Measurements from ENCODE around the gene SSBP3.
A peak's percentile ranks its signal among the peaks of the same experiment; 100 is the strongest.
"Not testable (repeated sequence)": the region's sequence is repeated elsewhere in the genome, so short reads cannot be mapped to it uniquely, and the experiment has no call there.

The SSBP3 gene

DNA sequence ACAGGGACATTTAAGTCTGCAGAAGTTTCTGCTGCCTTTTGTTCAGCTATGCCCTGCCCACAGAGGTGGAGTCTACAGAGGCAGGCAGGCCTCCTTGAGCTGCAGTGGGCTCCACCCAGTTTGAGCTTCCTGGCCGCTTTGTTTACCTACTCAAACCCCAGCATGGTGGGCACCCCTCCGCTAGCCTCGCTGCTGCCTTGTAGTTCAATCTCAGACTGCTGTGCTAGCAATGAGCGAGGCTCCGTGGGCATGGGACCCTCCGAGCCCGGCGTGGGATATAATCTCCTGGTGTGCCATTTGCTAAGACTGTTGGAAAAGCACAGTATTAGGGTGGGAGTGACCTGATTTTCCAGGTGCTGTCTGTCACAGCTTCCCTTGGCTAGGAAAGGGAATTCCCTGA lies 42.6 kb upstream of the SSBP3 start:
- not testable (repeated sequence) for H3K4me2 ChIP-seq (ENCODE audit: low read length, poor library complexity, severe bottlenecking); H2AK5ac ChIP-seq (ENCODE audit: low read length, severe bottlenecking); H2BK12ac ChIP-seq (ENCODE audit: low read length in 2 of 2); H2BK15ac ChIP-seq (ENCODE audit: low read depth, poor library complexity, severe bottlenecking); H3K27ac ChIP-seq (ENCODE audit: low read length, poor library complexity, severe bottlenecking); H3K27me3 ChIP-seq (ENCODE audit: control insufficient read depth in 1 of 2, insufficient read depth in 1 of 2, low read length in 2 of 2); H2AFZ ChIP-seq (ENCODE audit: low read depth, low read length); H3K9me3 ChIP-seq (ENCODE audit: control insufficient read depth, low read length); H3K4me1 ChIP-seq (ENCODE audit: control insufficient read depth, insufficient read depth, low read depth, low read length); H3K4ac ChIP-seq (ENCODE audit: low read depth in 1 of 2, low read length in 2 of 2); H3K36me3 ChIP-seq (ENCODE audit: control insufficient read depth in 1 of 2, insufficient read depth in 2 of 2, low read depth in 1 of 2, low read length in 2 of 2); H3K4me3 ChIP-seq (ENCODE audit: insufficient read depth in 1 of 2, low read depth in 1 of 2, low read length in 2 of 2); H2BK5ac ChIP-seq (ENCODE audit: low read depth, low read length, poor library complexity, severe bottlenecking); H3K14ac ChIP-seq (ENCODE audit: low read length in 2 of 2); H3K23ac ChIP-seq (ENCODE audit: low read length in 2 of 2); H4K91ac ChIP-seq (ENCODE audit: low read length); H3K18ac ChIP-seq (ENCODE audit: low read depth in 1 of 2, low read length in 2 of 2); H3K9ac ChIP-seq (ENCODE audit: low read length); DNase-seq; H4K8ac ChIP-seq (ENCODE audit: low read length); H2BK120ac ChIP-seq (ENCODE audit: low read depth, low read length); H3K79me1 ChIP-seq (replicated peaks; ENCODE audit: low read length, poor library complexity, severe bottlenecking)
- WGBS, result 93% methylated on average over 8 of the region's 8 CpGs

GRCh38 chr1:54447081-54447480 lies 40.9 kb upstream of the SSBP3 start:
- H3K27me3 ChIP-seq (ENCODE audit: control insufficient read depth in 1 of 2, insufficient read depth in 1 of 2, low read length in 2 of 2); H4K8ac ChIP-seq (ENCODE audit: low read length); H3K18ac ChIP-seq (ENCODE audit: low read depth in 1 of 2, low read length in 2 of 2); H3K23ac ChIP-seq (ENCODE audit: low read length in 2 of 2); H2BK12ac ChIP-seq (ENCODE audit: low read length in 2 of 2); H2AFZ ChIP-seq (ENCODE audit: low read depth, low read length); H3K4me2 ChIP-seq (ENCODE audit: low read length, poor library complexity, severe bottlenecking); H3K27ac ChIP-seq (ENCODE audit: low read length, poor library complexity, severe bottlenecking); H3K9me3 ChIP-seq (ENCODE audit: control insufficient read depth, low read length); H2AK5ac ChIP-seq (ENCODE audit: low read length, severe bottlenecking); H3K14ac ChIP-seq (ENCODE audit: low read length in 2 of 2); H4K91ac ChIP-seq (ENCODE audit: low read length); DNase-seq; H3K4me3 ChIP-seq (ENCODE audit: insufficient read depth in 1 of 2, low read depth in 1 of 2, low read length in 2 of 2); H3K9ac ChIP-seq (ENCODE audit: low read length); H3K79me1 ChIP-seq (replicated peaks; ENCODE audit: low read length, poor library complexity, severe bottlenecking); H2BK15ac ChIP-seq (ENCODE audit: low read depth, poor library complexity, severe bottlenecking); H2BK5ac ChIP-seq (ENCODE audit: low read depth, low read length, poor library complexity, severe bottlenecking); H3K4me1 ChIP-seq (ENCODE audit: control insufficient read depth, insufficient read depth, low read depth, low read length); H3K4ac ChIP-seq (ENCODE audit: low read depth in 1 of 2, low read length in 2 of 2); H2BK120ac ChIP-seq (ENCODE audit: low read depth, low read length); H3K36me3 ChIP-seq (ENCODE audit: control insufficient read depth in 1 of 2, insufficient read depth in 2 of 2, low read depth in 1 of 2, low read length in 2 of 2): not testable (repeated sequence)
- WGBS, result no CpG with 5 or more reads among the region's 2 CpGs

DNA sequence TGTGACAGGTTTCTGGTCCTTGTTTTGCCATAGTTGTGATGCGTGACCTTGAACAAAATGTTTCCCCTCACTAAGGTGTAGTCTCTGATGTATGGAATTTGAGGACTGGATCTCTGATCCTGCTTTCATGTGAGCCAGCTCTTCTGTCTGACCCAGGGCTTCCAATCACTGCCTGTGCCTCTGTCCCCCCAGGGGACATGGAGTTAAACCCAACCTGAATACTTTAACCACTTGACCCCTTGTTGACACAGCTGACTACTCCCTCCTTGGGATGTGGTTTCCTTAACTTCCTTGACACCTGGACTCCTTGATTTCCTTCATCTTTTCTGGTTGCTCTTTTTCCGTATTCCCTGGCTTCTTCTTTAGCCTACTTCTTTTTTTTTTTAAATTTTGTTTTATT lies 36.0 kb upstream of the SSBP3 start:
- 100% methylated on average over 1 of the region's 2 CpGs for WGBS
- H2AFZ ChIP-seq (ENCODE audit: low read depth, low read length), result no peak overlapping the region

DNA sequence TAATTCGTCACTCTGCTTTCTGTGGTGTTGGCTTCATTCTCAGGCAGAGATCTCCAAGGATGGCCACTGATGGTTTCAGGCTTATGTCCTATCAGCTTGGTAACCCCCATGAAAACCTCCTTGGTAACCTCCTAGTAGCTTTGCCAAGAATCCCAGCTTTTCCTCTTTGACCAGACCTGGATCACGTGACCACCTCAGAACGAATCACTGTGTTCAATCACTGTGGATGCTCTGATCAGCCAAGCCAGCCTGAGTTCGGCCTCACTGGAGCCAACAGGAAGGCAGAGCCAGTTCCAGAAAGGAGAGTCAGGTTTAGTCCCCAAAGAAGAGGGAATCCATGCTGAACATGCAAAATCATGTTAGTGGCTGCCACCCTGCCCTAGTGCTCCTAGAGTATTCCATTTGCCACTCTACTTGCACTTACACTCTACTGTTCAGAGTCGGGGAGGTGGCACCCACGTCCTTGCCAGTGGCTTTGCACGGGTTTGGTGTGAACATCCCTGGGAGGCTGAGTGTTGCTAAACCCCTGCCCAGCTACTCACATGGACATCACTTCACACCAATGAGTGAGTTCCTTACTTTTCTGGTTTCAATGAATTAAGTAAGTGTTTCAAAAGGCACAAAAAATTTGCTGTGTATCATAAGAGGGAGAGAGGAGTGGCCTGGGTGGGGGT lies 33.5 kb upstream of the SSBP3 start:
- 81% methylated on average over 7 of the region's 7 CpGs for WGBS
- no peak overlapping the region for H3K4me2 ChIP-seq (ENCODE audit: low read length, poor library complexity, severe bottlenecking)
- no peaks in the 10 kb centered on the region for H3K9me3 ChIP-seq (ENCODE audit: control insufficient read depth, low read length)
- H3K4me1 ChIP-seq (ENCODE audit: control insufficient read depth, insufficient read depth, low read depth, low read length), result no peaks in the 10 kb centered on the region
- H4K8ac ChIP-seq (ENCODE audit: low read length), result no peak overlapping the region
- no peak overlapping the region for H2BK120ac ChIP-seq (ENCODE audit: low read depth, low read length)
- H3K9ac ChIP-seq (ENCODE audit: low read length), result no peak overlapping the region
- H3K4me3 ChIP-seq (ENCODE audit: insufficient read depth in 1 of 2, low read depth in 1 of 2, low read length in 2 of 2), result no peak overlapping the region
- no peak overlapping the region for H2BK5ac ChIP-seq (ENCODE audit: low read depth, low read length, poor library complexity, severe bottlenecking)
- no peaks in the 10 kb centered on the region for H3K79me1 ChIP-seq (replicated peaks; ENCODE audit: low read length, poor library complexity, severe bottlenecking)
- H3K18ac ChIP-seq (ENCODE audit: low read depth in 1 of 2, low read length in 2 of 2), result no peak overlapping the region
- H3K27me3 ChIP-seq (ENCODE audit: control insufficient read depth in 1 of 2, insufficient read depth in 1 of 2, low read length in 2 of 2), result no peaks in the 10 kb centered on the region
- H4K91ac ChIP-seq (ENCODE audit: low read length), result no peak overlapping the region
- H2BK12ac ChIP-seq (ENCODE audit: low read length in 2 of 2), result no peak overlapping the region
- H2AFZ ChIP-seq (ENCODE audit: low read depth, low read length), result no peak overlapping the region
- DNase-seq, result no peak
- H3K14ac ChIP-seq (ENCODE audit: low read length in 2 of 2), result no peak overlapping the region
- H3K36me3 ChIP-seq (ENCODE audit: control insufficient read depth in 1 of 2, insufficient read depth in 2 of 2, low read depth in 1 of 2, low read length in 2 of 2), result no peaks in the 10 kb centered on the region
- no peak overlapping the region for H3K27ac ChIP-seq (ENCODE audit: low read length, poor library complexity, severe bottlenecking)
- no peak overlapping the region for H2AK5ac ChIP-seq (ENCODE audit: low read length, severe bottlenecking)
- H2BK15ac ChIP-seq (ENCODE audit: low read depth, poor library complexity, severe bottlenecking), result no peak overlapping the region
- H3K4ac ChIP-seq (ENCODE audit: low read depth in 1 of 2, low read length in 2 of 2), result no peak overlapping the region
- no peak overlapping the region for H3K23ac ChIP-seq (ENCODE audit: low read length in 2 of 2)

More for the DNA sequence above, 36.0 kb upstream of the SSBP3 start:
- Histone ChIP-seq H2AK5ac (ENCODE audit: low read length, severe bottlenecking) (no peak overlapping the region), H3K18ac (ENCODE audit: low read depth in 1 of 2, low read length in 2 of 2) (peak overlapping the region in 1 of 2 experiments; percentile 34), H2BK12ac (ENCODE audit: low read length in 2 of 2) (no peak overlapping the region), H3K36me3 (ENCODE audit: control insufficient read depth in 1 of 2, insufficient read depth in 2 of 2, low read depth in 1 of 2, low read length in 2 of 2) (no peaks in the 10 kb centered on the region), H3K14ac (ENCODE audit: low read length in 2 of 2) (no peak overlapping the region), H3K4me2 (ENCODE audit: low read length, poor library complexity, severe bottlenecking) (no peak overlapping the region), H3K9me3 (ENCODE audit: control insufficient read depth, low read length) (no peaks in the 10 kb centered on the region), H3K79me1 (replicated peaks; ENCODE audit: low read length, poor library complexity, severe bottlenecking) (no peaks in the 10 kb centered on the region), H3K9ac (ENCODE audit: low read length) (no peak overlapping the region), H2BK5ac (ENCODE audit: low read depth, low read length, poor library complexity, severe bottlenecking) (no peak overlapping the region), H4K8ac (ENCODE audit: low read length) (no peak overlapping the region), H3K4me3 (ENCODE audit: insufficient read depth in 1 of 2, low read depth in 1 of 2, low read length in 2 of 2) (no peak overlapping the region), H4K91ac (ENCODE audit: low read length) (no peak overlapping the region), H3K4me1 (ENCODE audit: control insufficient read depth, insufficient read depth, low read depth, low read length) (no peaks in the 10 kb centered on the region), H3K27ac (ENCODE audit: low read length, poor library complexity, severe bottlenecking) (no peak overlapping the region), H3K4ac (ENCODE audit: low read depth in 1 of 2, low read length in 2 of 2) (no peak overlapping the region), H3K27me3 (ENCODE audit: control insufficient read depth in 1 of 2, insufficient read depth in 1 of 2, low read length in 2 of 2) (no peaks in the 10 kb centered on the region), H3K23ac (ENCODE audit: low read length in 2 of 2) (no peak overlapping the region), H2BK15ac (ENCODE audit: low read depth, poor library complexity, severe bottlenecking) (no peak overlapping the region), H2BK120ac (ENCODE audit: low read depth, low read length) (no peak overlapping the region)
- no peak for DNase-seq

Data from mesenchymal stem cell (in vitro differentiated cells and primary cell).